Measurements from ENCODE around the gene ACTL6A.

DNA sequence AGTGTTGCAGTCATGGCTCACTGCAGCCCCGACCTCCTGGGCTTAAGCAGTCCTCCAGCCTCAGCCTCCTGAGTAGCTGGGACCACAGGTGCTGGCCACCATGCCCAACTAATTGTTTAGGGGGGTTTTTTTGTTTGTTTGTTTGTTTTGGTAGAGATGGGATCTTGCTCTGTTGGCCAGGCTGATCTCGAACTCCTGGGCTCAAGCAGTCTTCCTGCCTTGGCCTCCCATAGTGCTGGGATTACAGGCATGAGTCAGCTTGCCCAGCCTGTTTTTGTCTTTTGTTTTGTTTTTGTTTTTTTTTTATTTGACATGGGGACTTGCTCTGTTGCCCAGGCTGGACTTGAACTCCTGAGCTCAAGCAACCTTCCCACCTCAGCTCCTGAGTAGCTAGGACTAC, 59.3 kb downstream of the ACTL6A start:
- TF ChIP-seq POLR2A (IDR thresholded peaks at IDR 0.05) = no peak
- TF ChIP-seq, protein P1, sequence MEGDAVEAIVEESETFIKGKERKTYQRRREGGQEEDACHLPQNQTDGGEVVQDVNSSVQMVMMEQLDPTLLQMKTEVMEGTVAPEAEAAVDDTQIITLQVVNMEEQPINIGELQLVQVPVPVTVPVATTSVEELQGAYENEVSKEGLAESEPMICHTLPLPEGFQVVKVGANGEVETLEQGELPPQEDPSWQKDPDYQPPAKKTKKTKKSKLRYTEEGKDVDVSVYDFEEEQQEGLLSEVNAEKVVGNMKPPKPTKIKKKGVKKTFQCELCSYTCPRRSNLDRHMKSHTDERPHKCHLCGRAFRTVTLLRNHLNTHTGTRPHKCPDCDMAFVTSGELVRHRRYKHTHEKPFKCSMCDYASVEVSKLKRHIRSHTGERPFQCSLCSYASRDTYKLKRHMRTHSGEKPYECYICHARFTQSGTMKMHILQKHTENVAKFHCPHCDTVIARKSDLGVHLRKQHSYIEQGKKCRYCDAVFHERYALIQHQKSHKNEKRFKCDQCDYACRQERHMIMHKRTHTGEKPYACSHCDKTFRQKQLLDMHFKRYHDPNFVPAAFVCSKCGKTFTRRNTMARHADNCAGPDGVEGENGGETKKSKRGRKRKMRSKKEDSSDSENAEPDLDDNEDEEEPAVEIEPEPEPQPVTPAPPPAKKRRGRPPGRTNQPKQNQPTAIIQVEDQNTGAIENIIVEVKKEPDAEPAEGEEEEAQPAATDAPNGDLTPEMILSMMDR (IDR thresholded peaks at IDR 0.05) = no peak
